Vagina (tissue), 2 donors: ENCODE measurements around the gene TMEM95.

Source experiments
- CTCF ChIP-seq, 3 experiments: fragments of 450-650 bp in 2 of 3; fragments of 200-600 bp in 1 of 3; sonication (generic) in 1 of 3; IDR thresholded peaks; one replicate each; pipeline ENCODE4 v1.5.1; 2017 to 2019; ENCODE audit warnings: antibody characterized with exemption in 3 of 3, mild to moderate bottlenecking in 2 of 3, moderate library complexity in 2 of 3
- POLR2A ChIP-seq, 2 donors: fragments of 450-650 bp; IDR thresholded peaks; one replicate each; pipeline ENCODE4 v1.6.1; 2017; ENCODE audit warnings: antibody characterized with exemption in 2 of 2, mild to moderate bottlenecking in 2 of 2, moderate library complexity in 2 of 2
- POLR2AphosphoS5 ChIP-seq, 2 donors: sonication (generic); formaldehyde crosslinking; IDR thresholded peaks; one replicate each; pipeline ENCODE4 v1.9.0; 2017; ENCODE audit warnings: antibody characterized with exemption in 2 of 2, mild to moderate bottlenecking in 2 of 2, low read depth in 1 of 2; ENCODE audit not compliant: insufficient read depth in 1 of 2

GRCh38 chr17:7312432-7313087 lies 42.4 kb upstream of the TMEM95 start:
- TF ChIP-seq CTCF (IDR thresholded peaks at IDR 0.05) (no peak), POLR2A (IDR thresholded peaks at IDR 0.05) (no peak), POLR2AphosphoS5 (IDR thresholded peaks at IDR 0.05; ENCODE audit: insufficient read depth in 1 of 2, low read depth in 1 of 2) (no peak)
